Hematopoietic multipotent progenitor cell treated with erythropoietin and hydrocortisone succinate and interleukin-3 and kit ligand, for 4 days (in vitro differentiated cells): ENCODE data around the gene CHRNE.
A peak's percentile ranks its signal among the peaks of the same experiment; 100 is the strongest.
"Not testable (repeated sequence)": the region's sequence is repeated elsewhere in the genome, so short reads cannot be mapped to it uniquely, and the experiment has no call there.

Experiments
- DNase-seq: peaks from one replicate; pipeline ENCODE4 v3.0.0-alpha.2; 2015

Gene CHRNE

DNA sequence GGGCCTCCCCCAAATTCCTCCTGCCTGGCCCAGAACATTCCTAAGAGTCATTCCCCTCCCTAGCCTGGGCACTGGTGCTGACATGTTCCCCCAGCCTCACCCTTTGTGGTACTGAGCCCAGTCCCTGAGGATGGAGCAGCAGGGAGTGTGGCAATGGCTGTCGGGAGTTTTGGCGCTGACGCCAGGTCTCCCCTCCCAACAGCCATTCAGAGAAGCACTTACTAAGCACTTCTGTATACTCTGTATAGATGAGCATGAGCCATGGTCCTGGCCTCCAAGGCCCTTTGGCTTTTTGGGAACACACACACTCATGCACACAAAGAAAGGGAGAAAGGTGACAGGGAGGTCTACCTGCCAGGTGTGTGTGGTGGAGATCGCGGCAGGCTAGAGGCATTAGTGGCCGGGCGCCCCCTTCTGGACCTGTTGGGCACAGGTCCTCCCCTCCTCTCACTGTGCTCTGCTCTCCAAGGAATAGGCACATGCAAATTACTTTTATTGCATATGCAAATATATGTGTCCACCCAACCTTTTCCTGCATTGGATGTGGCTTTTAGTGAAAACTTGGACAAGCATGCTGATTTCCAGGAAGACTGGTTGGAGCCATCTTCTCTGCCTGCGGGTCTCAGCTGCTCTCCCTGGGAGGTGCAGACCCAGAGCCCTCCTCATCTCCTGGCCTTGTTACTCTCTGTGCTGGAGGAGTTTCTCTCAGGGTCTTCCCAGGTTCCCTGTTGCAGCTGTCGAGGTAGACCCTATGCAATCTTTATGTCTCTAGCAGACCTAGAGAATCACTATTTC lies 20.9 kb downstream of the CHRNE start:
- peak; percentile 69 for DNase-seq

DNA sequence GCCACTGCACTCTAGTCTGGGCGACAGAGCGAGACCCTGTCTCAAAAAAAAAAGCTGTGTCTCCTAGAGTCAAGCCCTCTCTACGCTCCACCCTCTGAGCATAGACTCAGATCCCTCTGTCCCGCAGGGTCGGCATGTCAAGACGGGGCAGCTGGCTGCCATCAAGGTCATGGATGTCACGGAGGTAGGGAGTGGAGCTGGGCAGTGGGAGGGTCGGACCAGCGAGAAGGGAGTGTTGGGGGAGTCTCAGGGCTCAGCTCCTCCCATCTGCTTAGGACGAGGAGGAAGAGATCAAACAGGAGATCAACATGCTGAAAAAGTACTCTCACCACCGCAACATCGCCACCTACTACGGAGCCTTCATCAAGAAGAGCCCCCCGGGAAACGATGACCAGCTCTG lies 22.0 kb downstream of the CHRNE start:
- no peak for DNase-seq

DNA sequence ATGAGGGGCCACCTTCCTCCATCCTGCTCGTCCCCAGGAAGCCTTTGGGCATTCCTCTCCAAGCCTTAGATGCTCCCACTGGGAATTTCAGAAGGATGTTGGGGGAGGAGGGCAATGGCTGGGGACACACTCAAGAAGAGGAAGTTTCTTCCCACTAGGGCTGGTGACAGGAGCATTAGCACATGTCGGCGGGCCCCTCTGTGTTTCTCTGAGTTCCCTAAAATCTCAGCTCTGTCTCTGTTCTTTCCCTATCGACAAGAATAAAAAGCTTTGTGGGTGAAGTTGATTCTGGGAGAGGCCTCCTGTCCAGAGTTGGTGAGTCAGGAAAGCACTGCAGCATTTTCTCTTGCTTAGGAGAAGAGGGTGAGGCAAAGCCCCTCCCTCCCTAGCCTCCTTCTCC lies 23.3 kb downstream of the CHRNE start:
- no peak for DNase-seq

DNA sequence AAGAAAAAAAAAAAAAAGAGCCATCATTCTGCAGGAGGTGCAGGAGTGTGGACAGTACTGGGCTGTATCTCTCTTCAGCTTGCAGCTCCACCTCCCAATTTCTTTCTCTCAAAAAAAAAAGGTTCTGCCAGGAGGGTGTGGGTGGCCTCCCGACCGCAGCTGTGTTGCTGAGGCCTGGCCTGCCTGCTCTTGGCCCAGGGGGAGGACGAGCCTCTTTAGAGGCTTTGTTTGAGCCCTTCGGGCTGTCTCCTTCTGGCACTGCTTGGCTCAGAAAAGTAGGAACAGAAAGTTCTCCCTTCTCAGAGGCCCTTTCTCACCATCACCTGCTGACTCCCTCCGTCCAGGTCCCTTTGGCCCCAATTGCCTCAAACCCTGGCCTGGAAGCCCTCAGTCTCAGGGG lies 25.8 kb downstream of the CHRNE start:
- DNase-seq: no peak

DNA sequence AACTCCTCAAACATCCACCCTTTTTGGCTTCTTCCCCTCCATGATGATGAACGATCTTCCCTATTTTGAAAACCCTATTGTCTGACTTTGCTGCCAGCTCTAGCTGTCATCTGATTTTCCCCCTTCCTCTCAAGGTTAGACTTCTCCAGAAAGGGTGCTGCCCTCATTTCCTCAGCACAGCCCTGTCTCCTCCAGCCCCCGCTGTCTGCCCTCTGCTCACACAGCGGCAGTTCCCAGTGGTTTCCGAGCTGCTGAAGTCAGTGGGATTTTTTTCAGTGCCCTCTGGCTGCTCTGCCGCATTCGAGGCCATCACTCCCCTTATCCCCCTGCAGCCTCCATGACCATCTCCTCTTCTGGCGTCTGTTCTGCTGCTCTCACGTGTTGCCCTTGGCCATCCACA lies 30.1 kb downstream of the CHRNE start:
- DNase-seq: no peak

DNA sequence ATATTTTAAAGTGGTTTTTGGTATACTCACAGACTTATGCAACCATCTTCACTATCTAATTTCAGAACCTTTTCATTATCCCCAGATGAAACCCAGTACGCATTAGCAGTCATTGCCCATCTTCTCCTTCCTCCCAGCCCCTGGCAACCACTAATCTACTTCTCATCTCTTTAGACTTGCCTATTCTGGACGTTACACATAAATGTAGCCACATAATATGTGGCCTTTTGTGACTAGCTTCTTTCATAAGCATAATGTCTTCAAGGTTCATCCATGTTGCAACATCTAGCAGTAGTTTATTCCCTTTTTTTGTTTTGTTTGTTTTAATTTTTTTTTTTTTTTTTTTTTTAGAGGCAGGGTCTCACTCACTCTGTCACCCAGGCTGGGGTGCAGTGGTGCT lies 32.0 kb downstream of the CHRNE start:
- DNase-seq: no peak

DNA sequence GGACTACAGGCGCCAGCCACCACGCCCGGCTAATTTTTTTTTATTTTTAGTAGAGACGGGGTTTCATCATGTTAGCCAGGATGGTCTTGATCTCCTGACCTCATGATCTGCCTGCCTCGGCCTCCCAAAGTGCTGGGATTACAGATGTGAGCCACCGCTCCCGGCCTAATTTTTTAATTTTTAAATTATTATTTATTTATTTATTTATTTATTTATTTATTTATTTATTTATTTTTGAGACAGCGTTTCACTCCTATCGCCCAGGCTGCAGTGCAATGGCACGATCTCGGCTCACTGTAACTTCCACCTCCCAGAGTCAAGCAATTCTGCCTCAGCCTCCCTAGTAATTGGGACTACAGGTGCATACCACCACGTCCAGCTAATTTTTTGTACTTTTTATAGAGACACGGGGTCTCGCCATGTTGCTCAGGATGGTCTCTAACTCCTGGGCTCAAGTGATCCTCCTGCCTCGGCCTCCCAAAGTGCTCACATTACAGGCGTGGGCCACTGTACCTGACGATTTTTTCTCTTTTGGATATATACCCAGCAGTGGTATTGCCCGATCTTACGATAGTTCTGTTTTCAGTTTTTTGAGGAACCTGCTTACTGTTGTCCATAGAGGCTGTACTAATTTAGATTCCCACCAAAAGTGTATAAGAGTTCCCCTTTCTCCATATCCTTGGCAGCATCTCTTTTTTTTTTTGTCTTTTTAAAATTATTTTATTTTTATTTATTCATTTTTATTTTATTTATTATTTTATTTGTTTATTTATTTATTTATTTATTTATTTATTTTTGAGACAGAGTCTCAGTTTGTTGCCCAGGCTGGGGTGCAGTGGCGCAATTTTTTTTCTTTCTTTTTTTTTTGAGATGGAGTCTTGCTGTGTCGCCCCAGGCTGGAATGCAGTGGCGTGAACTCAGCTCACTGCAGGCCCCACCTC lies 33.6 kb downstream of the CHRNE start:
- not testable (repeated sequence) for DNase-seq

DNA sequence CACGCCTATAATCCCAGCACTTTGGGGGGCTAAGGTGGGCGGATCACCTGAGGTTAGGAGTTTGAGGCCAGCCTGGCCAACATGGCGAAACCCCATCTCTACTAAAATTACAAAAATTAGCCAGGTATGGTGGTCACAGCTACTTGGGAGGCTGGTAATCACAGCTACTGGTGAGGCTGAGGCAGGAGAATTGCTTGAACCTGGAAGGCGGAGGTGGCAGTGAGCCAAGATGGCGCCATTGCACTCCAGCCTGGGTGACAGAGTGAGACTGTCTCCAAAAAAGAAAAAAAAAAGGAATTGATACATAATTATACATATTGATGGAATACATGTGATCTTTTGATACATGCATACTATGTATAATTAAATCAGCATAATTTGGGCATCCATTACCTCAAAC lies 35.4 kb downstream of the CHRNE start:
- DNase-seq: not testable (repeated sequence)

DNA sequence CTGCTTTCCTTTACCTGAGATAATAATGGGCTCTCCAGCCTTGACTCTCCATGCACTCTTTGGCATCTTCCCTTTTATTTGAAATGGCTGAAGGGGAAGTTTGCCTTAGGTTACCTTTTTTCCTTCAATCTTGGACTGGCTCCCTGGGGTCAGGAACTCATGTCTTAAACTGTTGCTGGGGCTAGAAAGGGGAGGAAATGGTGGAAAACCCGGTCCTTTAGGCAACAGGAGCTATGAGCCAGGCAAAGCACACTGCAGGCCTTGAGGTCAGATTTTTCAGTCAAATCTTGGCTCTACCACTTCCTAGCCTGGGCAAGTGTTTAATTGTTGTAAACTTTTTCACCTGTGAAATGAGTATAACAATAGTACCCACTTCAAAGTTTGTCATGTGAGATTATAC lies 39.6 kb downstream of the CHRNE start:
- no peak for DNase-seq

DNA sequence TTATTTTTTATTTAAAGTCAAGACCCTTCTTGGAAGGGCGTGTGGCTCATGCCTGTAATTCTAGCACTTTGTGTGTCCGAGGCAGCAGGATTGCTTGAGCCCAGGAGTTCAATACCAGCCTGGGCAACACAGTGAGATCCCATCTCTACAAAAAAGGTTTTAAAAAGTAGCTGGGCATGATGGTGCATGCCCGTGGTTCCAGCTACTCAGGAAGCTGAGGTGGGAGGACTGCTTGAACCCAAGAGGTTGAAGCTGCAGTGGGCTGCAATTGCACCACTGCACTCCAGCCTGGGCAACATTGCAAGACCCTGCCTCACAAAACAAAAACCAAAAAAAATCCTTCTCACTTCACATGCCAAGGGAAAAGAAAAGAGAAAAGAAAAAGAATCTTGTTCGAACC lies 40.2 kb downstream of the CHRNE start:
- DNase-seq: no peak

DNA sequence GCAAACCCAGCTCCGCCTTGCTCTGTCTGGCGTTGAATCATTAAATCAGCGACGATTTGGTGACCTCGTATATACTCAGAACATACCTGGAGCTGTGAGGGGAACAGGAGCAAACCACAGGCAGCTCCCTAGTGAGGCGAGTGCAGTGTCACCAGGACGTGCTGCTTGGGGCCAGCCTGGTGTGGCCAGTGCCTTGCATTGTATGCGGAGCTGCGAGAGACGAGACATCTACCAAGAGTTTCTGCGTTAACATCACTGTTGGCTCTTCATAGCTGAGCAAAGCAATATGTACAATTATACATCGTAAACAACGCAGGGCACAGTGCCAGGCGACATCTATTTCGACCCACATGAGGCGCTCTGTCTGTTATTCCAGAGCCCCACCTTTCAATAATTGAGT lies 41.8 kb downstream of the CHRNE start:
- DNase-seq: no peak

DNA sequence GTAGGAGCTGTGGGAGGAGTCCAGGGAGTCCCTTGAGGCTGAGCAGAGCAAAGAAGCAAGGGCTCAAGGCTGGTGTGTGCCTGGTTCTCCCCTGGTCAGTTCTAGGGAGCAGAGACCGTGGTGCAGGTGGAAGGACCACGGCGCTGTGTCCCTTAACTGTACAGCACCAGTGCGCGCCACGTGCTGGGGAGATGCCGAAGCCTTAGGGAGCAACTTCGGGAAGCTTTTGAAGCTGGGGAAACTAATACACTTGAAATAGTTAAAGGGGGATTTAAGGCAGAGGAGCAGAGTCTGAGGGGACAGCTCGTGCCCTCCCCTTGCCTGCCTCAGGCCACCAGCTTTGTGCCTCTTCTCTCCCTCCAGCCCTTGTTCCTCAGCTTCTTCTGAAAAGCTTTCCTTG lies 42.2 kb downstream of the CHRNE start:
- DNase-seq: no peak

DNA sequence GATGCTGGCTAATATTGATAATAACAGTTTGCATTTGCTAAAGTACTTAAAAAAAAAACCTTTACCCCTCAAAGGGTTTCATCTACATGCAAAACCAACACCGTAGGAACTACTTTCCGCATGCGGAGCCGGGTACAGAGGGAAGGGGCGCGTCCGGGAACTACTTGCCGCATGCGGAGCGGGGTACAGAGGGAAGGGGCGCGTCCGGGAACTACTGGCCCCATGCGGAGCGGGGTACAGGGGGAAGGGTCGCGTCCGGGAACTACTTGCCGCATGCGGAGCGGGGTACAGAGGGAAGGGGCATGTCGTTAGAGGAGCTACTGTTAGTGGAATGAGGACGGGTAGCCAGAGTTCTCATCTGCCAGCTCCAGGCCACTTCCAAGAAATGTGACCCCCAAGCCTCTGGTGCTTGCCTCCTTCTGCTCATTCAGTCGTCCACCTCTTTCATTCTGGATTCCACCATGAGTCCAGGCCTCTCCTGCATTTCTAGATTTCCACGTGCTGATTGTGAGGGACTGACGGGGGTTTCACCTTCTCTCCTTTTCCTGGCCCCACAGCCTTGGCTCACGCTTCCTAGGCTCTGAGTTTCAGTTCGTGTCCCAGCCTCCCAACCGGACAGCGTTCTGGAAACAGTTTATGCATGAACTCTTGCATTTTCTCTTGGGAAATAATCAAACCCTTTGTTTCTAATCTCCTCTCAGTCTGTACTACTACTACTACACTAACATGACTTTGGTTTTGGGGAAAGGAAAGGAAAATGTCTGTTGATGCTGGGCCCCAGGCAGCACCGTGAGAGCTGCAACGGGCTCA lies 42.9 kb downstream of the CHRNE start:
- no peak for DNase-seq

DNA sequence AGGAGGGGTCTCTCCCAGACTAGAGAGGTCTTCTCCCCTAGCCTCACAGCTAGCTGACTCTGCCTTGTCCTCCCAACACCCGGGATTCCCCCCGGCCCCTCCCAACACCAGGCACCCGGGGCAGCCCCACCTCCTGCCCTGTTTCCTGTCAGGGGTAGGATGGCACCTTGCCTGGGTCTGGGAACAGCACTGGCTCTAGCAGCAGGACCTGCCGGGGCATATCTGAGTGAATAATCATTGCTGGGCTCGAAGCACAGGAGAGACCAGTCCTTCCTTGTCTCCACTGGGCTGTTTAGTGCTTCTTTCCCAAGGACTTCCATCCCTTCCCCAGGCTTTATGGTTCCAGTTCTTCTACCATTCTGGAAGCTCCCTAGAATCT lies 44.0 kb downstream of the CHRNE start:
- DNase-seq: no peak

DNA sequence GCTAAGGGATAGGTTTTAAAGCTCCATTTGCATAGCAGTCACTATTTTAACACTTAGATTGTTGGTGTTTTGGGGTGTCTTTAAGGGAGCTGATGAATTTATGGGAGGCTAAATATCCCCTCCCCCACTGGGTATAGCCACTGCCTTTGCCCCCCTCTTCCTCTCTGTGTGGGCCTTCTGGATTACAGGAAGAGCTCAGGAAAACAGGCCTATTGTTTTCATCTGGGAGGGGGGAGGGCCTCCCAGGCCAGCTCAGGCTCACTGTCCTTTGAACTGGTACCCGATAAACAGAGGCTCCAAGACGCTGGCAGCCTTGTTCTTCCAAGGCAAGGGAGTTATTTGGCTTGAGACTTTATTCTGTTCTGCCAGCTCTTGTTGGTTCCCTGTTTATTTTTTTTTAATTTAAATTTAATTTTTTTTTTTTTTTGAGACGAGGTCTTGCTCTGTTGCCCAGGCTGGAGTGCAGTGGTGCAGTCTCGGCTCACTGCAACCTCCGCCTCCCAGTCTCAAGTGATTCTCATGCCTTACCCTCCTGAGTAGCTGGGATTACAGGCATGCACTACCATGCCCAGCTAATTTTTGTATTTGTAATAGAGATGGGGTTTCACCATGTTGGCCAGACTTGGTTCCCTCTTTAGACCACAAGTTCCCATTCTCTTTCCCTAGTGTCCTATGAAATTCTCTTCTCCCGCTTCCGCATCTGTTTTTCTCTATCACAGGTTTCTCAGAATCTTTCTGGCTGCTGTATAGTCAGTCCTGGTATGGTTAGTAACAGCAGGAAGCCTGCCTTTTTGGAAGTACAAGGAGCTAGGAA lies 44.6 kb downstream of the CHRNE start:
- no peak for DNase-seq

DNA sequence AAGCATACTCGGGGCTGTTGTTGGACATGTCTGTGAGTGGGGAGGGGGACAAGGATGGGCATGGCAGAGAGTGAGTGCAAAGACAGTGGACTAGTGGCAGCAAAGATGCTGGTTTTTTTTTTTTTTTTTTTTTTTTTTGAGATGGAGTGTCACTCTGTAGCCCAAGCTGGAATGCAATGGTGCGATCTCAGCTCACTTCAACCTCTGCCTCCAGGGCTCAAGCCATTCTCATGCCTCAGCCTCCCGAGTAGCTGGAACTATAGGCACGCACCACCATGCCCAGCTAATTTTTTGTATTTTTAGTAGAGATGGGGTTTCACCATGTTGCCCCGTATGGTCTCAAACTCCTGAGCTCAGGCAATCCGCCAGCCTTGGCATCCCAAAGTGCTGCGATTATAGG lies 45.6 kb downstream of the CHRNE start:
- DNase-seq: not testable (repeated sequence)

DNA sequence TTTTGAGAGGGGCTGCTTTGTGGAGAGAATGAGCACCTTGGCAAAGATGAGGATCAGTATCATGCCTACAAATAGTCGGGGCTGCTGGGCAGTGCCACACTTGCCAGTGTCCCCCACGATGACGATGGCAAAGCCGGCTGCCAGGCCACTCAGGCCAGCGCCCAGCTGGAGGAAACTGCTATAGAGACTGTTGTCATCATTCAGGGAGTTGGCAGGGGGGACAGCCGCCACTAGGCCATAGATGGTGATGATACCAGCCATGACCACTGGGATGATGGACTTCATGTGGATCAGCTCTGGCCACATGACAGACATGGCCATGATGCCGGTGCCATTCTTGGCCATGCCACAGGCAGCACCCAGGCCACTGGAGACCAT lies 46.0 kb downstream of the CHRNE start:
- no peak for DNase-seq

DNA sequence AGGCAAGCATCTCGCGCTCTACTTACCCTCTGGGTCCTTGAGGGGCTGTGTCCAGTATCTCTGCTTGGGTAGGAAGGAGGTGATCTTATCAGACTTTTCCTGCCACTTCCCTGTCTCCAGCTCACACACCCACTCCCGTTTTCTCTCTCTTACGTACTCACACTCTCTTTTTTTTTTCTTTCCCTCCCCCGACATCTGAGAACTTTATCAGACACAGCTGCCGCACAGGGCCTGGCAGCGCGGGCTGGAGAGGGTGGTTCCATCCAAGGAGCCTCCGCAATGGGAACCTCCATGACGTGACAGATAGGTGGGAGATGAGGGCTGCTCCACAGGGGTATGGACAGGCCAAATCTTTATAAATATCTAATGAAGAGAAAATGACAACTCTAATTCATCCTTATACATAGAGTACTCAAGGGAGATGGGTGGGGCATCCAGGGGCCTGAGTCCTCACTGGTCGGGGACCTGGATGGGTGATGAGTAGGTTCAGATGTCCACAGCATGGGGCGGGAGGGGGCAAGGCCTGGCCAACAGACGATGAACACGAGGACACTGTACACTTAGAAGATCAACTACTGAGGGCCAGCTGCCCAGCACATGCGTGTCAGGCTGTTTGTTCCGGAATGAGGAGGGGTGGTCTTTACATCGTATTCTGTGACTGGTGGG lies 46.5 kb downstream of the CHRNE start:
- no peak for DNase-seq

DNA sequence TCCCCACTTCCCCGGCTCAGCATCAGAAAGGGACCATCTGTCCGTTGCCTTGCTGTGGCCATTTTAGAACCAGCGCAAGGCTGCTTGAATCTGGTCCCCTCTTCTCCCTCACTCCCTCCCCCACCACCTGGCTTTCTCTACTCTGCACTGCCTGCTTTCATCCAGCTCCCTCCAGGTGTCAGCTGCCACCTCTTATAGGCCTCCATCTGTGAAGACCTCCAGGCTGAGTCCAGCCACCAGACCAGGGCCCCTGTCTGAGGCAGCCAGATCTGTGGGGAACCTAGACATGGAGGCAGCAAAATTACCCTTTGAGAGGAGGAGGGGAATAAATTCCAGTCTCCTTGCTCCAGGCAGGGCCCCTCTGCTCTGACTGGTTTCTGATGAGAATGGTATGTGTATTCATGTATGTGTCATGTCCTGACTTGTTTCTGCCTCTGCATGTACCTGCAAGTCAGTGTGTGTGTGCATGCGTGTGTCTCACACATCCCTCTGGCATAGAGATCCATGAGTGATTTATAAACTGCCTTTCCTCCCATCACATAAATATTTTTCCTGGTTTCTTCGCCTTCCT lies 48.7 kb downstream of the CHRNE start:
- no peak for DNase-seq

DNA sequence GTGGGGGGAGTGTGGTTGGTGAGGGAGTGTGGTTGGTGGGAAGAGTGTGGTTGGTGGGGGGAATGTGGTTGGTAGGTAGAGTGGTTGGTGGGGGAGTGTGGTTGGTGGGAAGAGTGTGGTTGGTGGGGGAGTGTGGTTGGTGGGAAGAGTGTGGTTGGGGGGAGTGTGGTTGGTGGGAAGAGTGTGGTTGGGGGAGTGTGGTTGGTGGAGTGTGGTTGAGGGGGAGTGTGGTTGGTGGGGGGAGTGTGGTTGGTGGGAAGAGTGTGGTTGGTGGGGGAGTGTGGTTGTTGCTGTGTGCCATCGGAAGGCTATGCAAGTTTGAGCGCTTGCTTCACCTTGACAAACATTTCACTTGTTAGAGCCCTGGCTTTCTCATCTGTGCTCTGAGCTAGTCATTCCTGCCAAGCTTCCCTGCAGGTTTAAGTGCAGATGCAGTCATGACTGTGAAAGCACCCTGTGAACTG lies 49.7 kb downstream of the CHRNE start:
- DNase-seq: no peak

DNA sequence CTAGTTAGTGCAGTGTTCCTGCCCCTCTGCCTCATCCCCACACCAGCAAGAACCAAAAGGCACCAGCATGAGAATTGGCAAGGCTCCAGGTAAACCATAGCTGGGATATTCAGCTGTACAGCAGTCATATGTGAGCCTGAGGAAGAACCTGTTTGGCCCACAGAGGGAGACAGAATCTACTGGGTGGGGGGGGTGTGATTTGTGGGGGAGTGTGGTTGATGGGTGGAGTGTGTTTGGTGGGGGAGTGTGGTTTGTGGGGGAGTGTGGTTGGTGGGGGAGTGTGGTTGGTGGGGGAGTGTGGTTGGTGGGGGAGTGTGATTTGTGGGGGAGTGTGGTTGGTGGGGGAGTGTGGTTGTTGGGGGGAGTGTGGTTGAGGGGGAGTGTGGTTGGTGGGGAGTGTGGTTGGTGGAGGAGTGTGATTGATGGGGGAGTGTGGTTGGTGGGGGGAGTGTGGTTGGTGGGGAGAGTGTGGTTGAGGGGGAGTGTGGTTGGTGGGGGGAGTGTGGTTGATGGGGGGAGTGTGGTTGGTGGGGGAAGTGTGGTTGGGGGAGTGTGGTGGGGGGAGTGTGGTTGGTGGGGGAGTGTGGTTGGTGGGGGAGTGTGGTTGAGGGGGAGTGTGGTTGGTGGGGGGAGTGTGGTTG lies 50.2 kb downstream of the CHRNE start:
- DNase-seq: peak; percentile 59
